Measurements from ENCODE around the gene ALX4. TPM values are rescaled to one million over a fixed set of nuclear protein-coding genes. Genes with fewer than 3 reads are reported as not detected.
A peak's percentile ranks its signal among the peaks of the same experiment; 100 is the strongest.

ALX4 gene
- polyA plus RNA-seq, 3 donors: not detected

DNA sequence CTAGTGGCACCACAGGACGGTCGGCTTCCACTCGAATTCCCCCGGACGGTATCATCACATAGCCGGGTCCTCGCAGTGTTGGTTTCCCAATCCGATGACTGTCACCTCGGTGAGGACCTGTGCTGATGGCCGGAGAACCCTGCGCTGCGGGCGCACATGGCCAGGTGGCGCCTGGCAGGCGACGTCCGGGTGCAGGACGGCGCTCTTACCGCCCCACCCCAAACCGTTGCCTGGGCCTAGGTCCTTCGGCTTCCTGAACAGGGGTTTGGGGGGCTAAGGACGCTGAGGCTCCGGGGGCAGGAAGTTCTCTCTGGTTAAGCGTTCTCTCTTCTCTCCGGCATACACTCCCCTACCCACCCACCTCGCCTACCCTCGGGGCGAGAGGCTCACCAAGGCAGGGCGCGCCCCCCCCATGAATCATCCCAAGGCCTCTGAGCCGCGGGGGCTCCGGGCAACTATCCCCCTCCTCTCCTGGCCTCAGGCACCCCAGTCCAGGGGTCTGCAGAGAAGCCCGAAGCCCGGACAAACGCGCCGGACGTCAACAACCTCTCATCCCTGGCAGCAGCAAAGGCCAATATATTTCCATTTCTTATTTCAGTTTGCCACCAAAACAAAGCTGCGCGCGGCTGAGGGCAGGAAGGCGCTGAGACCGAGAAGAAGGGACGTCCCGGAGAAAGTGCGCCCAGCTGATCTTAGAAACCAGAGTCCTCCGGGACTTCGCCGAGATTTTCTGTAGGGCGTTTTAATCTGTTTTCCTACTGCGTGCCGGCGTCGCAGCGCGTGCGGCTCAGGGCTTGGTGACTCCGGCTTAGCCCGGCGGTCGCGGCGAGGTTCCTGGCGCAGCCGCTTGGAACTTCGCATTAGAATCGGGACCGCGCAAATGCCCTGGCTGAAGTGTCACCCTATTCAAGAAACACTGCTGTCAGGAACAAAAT lies 5.6 kb downstream of the ALX4 start:
- Histone ChIP-seq H3K27me3 (ENCODE audit: control insufficient read depth in 2 of 2, insufficient read depth in 2 of 2, low read length in 2 of 2) (peaks cover 61 to 79% of the 10 kb centered on the region in 2 donors), H3K4me2 (replicated peaks; ENCODE audit: extremely low read depth, low read length, poor library complexity, severe bottlenecking) (peak overlapping the region; percentile 75), H2AFZ (ENCODE audit: insufficient read depth, low read depth, low read length, poor library complexity, severe bottlenecking) (peak overlapping the region; percentile 70), H3K36me3 (replicated peaks in 1 of 2; ENCODE audit: control insufficient read depth in 1 of 2, insufficient read depth in 2 of 2, low read length in 2 of 2) (no peaks in the 10 kb centered on the region), H3K79me2 (ENCODE audit: insufficient read depth, low read length) (no peaks in the 10 kb centered on the region), H3K9me3 (replicated peaks in 1 of 2; ENCODE audit: control insufficient read depth in 1 of 2, insufficient read depth in 1 of 2, low read length in 2 of 2) (peaks cover 0 to 38% of the 10 kb centered on the region in 2 donors), H4K20me1 (ENCODE audit: insufficient read depth, low read length) (no peaks in the 10 kb centered on the region), H3K4me3 (replicated peaks in 1 of 3; ENCODE audit: low read depth in 2 of 3, low read length in 3 of 3) (peak overlapping the region in 1 of 3 experiments; percentile 79), H3K9ac (ENCODE audit: insufficient read depth, low read length, poor library complexity, severe bottlenecking) (no peak overlapping the region), H3K4me1 (ENCODE audit: control insufficient read depth in 1 of 2, insufficient read depth in 2 of 2, low read length in 2 of 2) (peaks cover 9 to 17% of the 10 kb centered on the region in 2 donors), H3K27ac (ENCODE audit: low read depth in 1 of 2, low read length in 2 of 2) (no peak overlapping the region)
- intact Hi-C loops (cut with micrococcal nuclease): no loop called here
- 6% methylated on average over 61 of the region's 71 CpGs for WGBS (ENCODE audit: insufficient coverage)
- DNase-seq: no peak
- Mint-ChIP-seq H3K4me3 (peak overlapping the region; percentile 83 to 97), H3K27ac (no peak overlapping the region), H3K36me3 (peaks cover 0 to 5% of the 10 kb centered on the region in 2 donors), H3K27me3 (ENCODE audit: low read depth in 3 of 3) (peaks cover 82 to 94% (median 92%) of the 10 kb centered on the region in 3 donors), H3K4me1 (peaks cover 31% of the 10 kb centered on the region), H3K9me3 (peaks cover 0 to 28% (median 6%) of the 10 kb centered on the region in 7 donors)
- TF ChIP-seq, protein P1, sequence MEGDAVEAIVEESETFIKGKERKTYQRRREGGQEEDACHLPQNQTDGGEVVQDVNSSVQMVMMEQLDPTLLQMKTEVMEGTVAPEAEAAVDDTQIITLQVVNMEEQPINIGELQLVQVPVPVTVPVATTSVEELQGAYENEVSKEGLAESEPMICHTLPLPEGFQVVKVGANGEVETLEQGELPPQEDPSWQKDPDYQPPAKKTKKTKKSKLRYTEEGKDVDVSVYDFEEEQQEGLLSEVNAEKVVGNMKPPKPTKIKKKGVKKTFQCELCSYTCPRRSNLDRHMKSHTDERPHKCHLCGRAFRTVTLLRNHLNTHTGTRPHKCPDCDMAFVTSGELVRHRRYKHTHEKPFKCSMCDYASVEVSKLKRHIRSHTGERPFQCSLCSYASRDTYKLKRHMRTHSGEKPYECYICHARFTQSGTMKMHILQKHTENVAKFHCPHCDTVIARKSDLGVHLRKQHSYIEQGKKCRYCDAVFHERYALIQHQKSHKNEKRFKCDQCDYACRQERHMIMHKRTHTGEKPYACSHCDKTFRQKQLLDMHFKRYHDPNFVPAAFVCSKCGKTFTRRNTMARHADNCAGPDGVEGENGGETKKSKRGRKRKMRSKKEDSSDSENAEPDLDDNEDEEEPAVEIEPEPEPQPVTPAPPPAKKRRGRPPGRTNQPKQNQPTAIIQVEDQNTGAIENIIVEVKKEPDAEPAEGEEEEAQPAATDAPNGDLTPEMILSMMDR (IDR thresholded peaks at IDR 0.05): no peak

DNA sequence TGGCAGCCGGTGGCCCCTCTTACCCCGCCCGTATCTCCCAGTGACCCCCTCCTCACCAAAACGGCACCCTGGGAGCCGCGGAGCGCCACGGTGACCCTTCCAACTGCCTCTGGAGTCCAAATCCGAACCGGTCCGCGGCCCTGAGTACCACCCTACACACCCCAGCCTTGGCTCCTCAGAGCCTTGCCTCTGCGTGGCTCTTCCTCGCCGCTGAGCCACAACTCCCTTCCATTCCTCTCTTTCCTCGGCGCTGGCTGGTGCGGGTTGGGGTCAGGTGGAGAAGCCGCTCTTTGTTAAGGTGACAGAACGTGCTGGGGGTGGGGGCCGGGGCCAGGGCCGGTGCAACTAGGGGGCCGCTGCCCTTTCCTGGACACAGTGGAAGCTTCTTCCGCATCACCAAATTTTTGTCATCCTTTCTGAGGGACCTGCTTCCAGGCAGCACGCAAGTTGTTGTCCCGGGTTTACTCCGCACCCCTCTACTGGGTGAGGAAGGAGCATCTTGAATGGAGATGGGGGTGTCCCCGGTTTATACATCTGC lies 6.5 kb downstream of the ALX4 start:
- no peak overlapping the region for H2AFZ ChIP-seq (ENCODE audit: insufficient read depth, low read depth, low read length, poor library complexity, severe bottlenecking)

More for the DNA sequence above, 6.5 kb downstream of the ALX4 start:
- Histone ChIP-seq H3K4me2 (replicated peaks; ENCODE audit: extremely low read depth, low read length, poor library complexity, severe bottlenecking) (no peak overlapping the region), H3K27me3 (ENCODE audit: control insufficient read depth in 2 of 2, insufficient read depth in 2 of 2, low read length in 2 of 2) (peaks cover 57 to 71% of the 10 kb centered on the region in 2 donors), H3K9me3 (replicated peaks in 1 of 2; ENCODE audit: control insufficient read depth in 1 of 2, insufficient read depth in 1 of 2, low read length in 2 of 2) (peaks cover 0 to 38% of the 10 kb centered on the region in 2 donors), H3K4me3 (replicated peaks in 1 of 3; ENCODE audit: low read depth in 2 of 3, low read length in 3 of 3) (no peak overlapping the region), H3K79me2 (ENCODE audit: insufficient read depth, low read length) (no peaks in the 10 kb centered on the region), H3K9ac (ENCODE audit: insufficient read depth, low read length, poor library complexity, severe bottlenecking) (no peak overlapping the region), H4K20me1 (ENCODE audit: insufficient read depth, low read length) (no peaks in the 10 kb centered on the region), H3K4me1 (ENCODE audit: control insufficient read depth in 1 of 2, insufficient read depth in 2 of 2, low read length in 2 of 2) (peaks cover 9 to 16% of the 10 kb centered on the region in 2 donors), H3K36me3 (replicated peaks in 1 of 2; ENCODE audit: control insufficient read depth in 1 of 2, insufficient read depth in 2 of 2, low read length in 2 of 2) (no peaks in the 10 kb centered on the region), H3K27ac (ENCODE audit: low read depth in 1 of 2, low read length in 2 of 2) (no peak overlapping the region)
- DNase-seq: no peak
- H3K9me3 Mint-ChIP-seq: peaks cover 0 to 28% (median 6%) of the 10 kb centered on the region in 7 donors
- peaks cover 0 to 5% of the 10 kb centered on the region in 2 donors for H3K36me3 Mint-ChIP-seq
- peak overlapping the region in 1 of 2 donors; percentile 79 for H3K4me3 Mint-ChIP-seq
- peaks cover 78 to 89% (median 86%) of the 10 kb centered on the region in 3 donors for H3K27me3 Mint-ChIP-seq (ENCODE audit: low read depth in 3 of 3)
- intact Hi-C loops (cut with micrococcal nuclease): no loop called here
- TF ChIP-seq, protein P1 (IDR thresholded peaks at IDR 0.05): no peak
- WGBS (ENCODE audit: insufficient coverage): 8% methylated on average over 16 of the region's 28 CpGs
- no peak overlapping the region for H3K27ac Mint-ChIP-seq
- H3K4me1 Mint-ChIP-seq: peaks cover 29% of the 10 kb centered on the region

All from CD14-positive monocyte (primary cell).